Measurements from ENCODE around the gene MAMDC4. TPM values are rescaled to one million over a fixed set of nuclear protein-coding genes. Genes with fewer than 3 reads are reported as not detected.

MAMDC4 gene
- total RNA-seq, 2 donors from 2014 or later: 16.0 to 17.2 TPM

GRCh38 chr9:136815422-136815782, 36.7 kb upstream of the MAMDC4 start:
- ATAC-seq (no peak), DNase-seq (ENCODE audit: low spot score) (peak; percentile 26)
- Mint-ChIP-seq H3K27me3 (no peaks in the 10 kb centered on the region), H3K27ac (no peak overlapping the region), H3K4me3 (no peak overlapping the region), H3K36me3 (peaks cover 21% of the 10 kb centered on the region), H3K9me3 (no peaks in the 10 kb centered on the region), H3K4me1 (ENCODE audit: low read depth in 2 of 2) (peaks cover 28 to 32% of the 10 kb centered on the region in 2 donors)

- no peaks in the 10 kb centered on the region for H3K9me3 Mint-ChIP-seq
- no peak overlapping the region for H3K27ac Mint-ChIP-seq
- ATAC-seq (peak in 1 of 2 donors; percentile 69), DNase-seq (ENCODE audit: low spot score) (peak; percentile 59)
- no peaks in the 10 kb centered on the region for H3K27me3 Mint-ChIP-seq
- peaks cover 5% of the 10 kb centered on the region for H3K36me3 Mint-ChIP-seq
- peaks cover 6% of the 10 kb centered on the region in 2 donors for H3K4me1 Mint-ChIP-seq (ENCODE audit: low read depth in 2 of 2)
- H3K4me3 Mint-ChIP-seq: peak overlapping the region; percentile 27
Observed at GRCh38 chr9:136820971-136821825, 30.9 kb upstream of the MAMDC4 start.

- Mint-ChIP-seq H3K9me3 (no peaks in the 10 kb centered on the region), H3K4me1 (ENCODE audit: low read depth in 2 of 2) (peaks cover 6% of the 10 kb centered on the region in 2 donors), H3K36me3 (peaks cover 2% of the 10 kb centered on the region), H3K27me3 (no peaks in the 10 kb centered on the region), H3K4me3 (no peak overlapping the region), H3K27ac (no peak overlapping the region)
- ATAC-seq (no peak), DNase-seq (ENCODE audit: low spot score) (peak; percentile 22)
Observed at GRCh38 chr9:136821826-136822544, 30.2 kb upstream of the MAMDC4 start.

GRCh38 chr9:136823136-136824046, 28.8 kb upstream of the MAMDC4 start:
- H3K4me3 Mint-ChIP-seq: no peak overlapping the region
- H3K9me3 Mint-ChIP-seq: no peaks in the 10 kb centered on the region

GRCh38 chr9:136824496-136825225, 27.5 kb upstream of the MAMDC4 start:
- Mint-ChIP-seq H3K9me3 (no peaks in the 10 kb centered on the region), H3K4me1 (ENCODE audit: low read depth in 2 of 2) (peaks cover 6% of the 10 kb centered on the region in 2 donors), H3K27ac (no peak overlapping the region), H3K4me3 (no peak overlapping the region), H3K27me3 (no peaks in the 10 kb centered on the region), H3K36me3 (no peaks in the 10 kb centered on the region)
- DNase-seq (ENCODE audit: low spot score) (peak; percentile 42), ATAC-seq (no peak)

More at GRCh38 chr9:136823136-136824046, 28.8 kb upstream of the MAMDC4 start:
- Mint-ChIP-seq H3K36me3 (no peaks in the 10 kb centered on the region), H3K27ac (no peak overlapping the region), H3K27me3 (no peaks in the 10 kb centered on the region), H3K4me1 (ENCODE audit: low read depth in 2 of 2) (peaks cover 6% of the 10 kb centered on the region in 2 donors)
- DNase-seq (ENCODE audit: low spot score): peak; percentile 60
- ATAC-seq: no peak

GRCh38 chr9:136825295-136826187, 26.6 kb upstream of the MAMDC4 start:
- Mint-ChIP-seq H3K4me1 (ENCODE audit: low read depth in 2 of 2) (peaks cover 6% of the 10 kb centered on the region in 2 donors), H3K27me3 (no peaks in the 10 kb centered on the region), H3K27ac (no peak overlapping the region), H3K36me3 (no peaks in the 10 kb centered on the region), H3K9me3 (no peaks in the 10 kb centered on the region), H3K4me3 (no peak overlapping the region)
- no peak for ATAC-seq
- DNase-seq (ENCODE audit: low spot score): peak; percentile 59

- ATAC-seq: no peak
- peak; percentile 54 for DNase-seq (ENCODE audit: low spot score)
- no peak overlapping the region for H3K27ac Mint-ChIP-seq
- H3K27me3 Mint-ChIP-seq: no peaks in the 10 kb centered on the region
- H3K4me1 Mint-ChIP-seq (ENCODE audit: low read depth in 2 of 2): peaks cover under 1% of the 10 kb centered on the region in 2 donors
- H3K4me3 Mint-ChIP-seq: no peak overlapping the region
- no peaks in the 10 kb centered on the region for H3K36me3 Mint-ChIP-seq
- no peaks in the 10 kb centered on the region for H3K9me3 Mint-ChIP-seq
Observed at GRCh38 chr9:136826188-136826541, 26.0 kb upstream of the MAMDC4 start.

- Mint-ChIP-seq H3K4me3 (no peak overlapping the region), H3K36me3 (no peaks in the 10 kb centered on the region), H3K27me3 (no peaks in the 10 kb centered on the region), H3K4me1 (ENCODE audit: low read depth in 2 of 2) (no peaks in the 10 kb centered on the region), H3K9me3 (no peaks in the 10 kb centered on the region), H3K27ac (no peak overlapping the region)
- no peak for ATAC-seq
- DNase-seq (ENCODE audit: low spot score): peak; percentile 57
Observed at GRCh38 chr9:136826703-136827582, 25.2 kb upstream of the MAMDC4 start.

- Mint-ChIP-seq H3K36me3 (no peaks in the 10 kb centered on the region), H3K27me3 (no peaks in the 10 kb centered on the region), H3K9me3 (no peaks in the 10 kb centered on the region), H3K4me1 (ENCODE audit: low read depth in 2 of 2) (no peaks in the 10 kb centered on the region), H3K27ac (no peak overlapping the region), H3K4me3 (no peak overlapping the region)
- DNase-seq (ENCODE audit: low spot score) (peak; percentile 34), ATAC-seq (no peak)
Observed at GRCh38 chr9:136827794-136828473, 24.2 kb upstream of the MAMDC4 start.

GRCh38 chr9:136828474-136829140, 23.5 kb upstream of the MAMDC4 start:
- no peak for ATAC-seq
- Mint-ChIP-seq H3K4me1 (ENCODE audit: low read depth in 2 of 2) (no peaks in the 10 kb centered on the region), H3K36me3 (no peaks in the 10 kb centered on the region), H3K9me3 (no peaks in the 10 kb centered on the region), H3K27me3 (no peaks in the 10 kb centered on the region), H3K27ac (no peak overlapping the region), H3K4me3 (no peak overlapping the region)
- DNase-seq (ENCODE audit: low spot score): peak; percentile 55

GRCh38 chr9:136829412-136829811, 22.7 kb upstream of the MAMDC4 start:
- DNase-seq (ENCODE audit: low spot score) (peak; percentile 42), ATAC-seq (no peak)
- Mint-ChIP-seq H3K27ac (no peak overlapping the region), H3K27me3 (no peaks in the 10 kb centered on the region), H3K4me3 (no peak overlapping the region), H3K9me3 (no peaks in the 10 kb centered on the region), H3K4me1 (ENCODE audit: low read depth in 2 of 2) (no peaks in the 10 kb centered on the region), H3K36me3 (no peaks in the 10 kb centered on the region)
